ENCODE results near the gene MYO5A.
"Not testable (repeated sequence)": the region's sequence is repeated elsewhere in the genome, so short reads cannot be mapped to it uniquely, and the experiment has no call there.

MYO5A gene

GRCh38 chr15:52514482-52514881, 14.2 kb downstream of the MYO5A start:
- TF ChIP-seq CTCF (conservative IDR thresholded peaks at IDR 0.05), result no peak
- H3K27ac ChIP-seq, result no peak overlapping the region

- not testable (repeated sequence) for H3K27ac ChIP-seq
Measured at GRCh38 chr15:52512869-52513268, 15.8 kb downstream of the MYO5A start.

- no peak for TF ChIP-seq CTCF (conservative IDR thresholded peaks at IDR 0.05)
- no peak overlapping the region for H3K27ac ChIP-seq
Measured at GRCh38 chr15:52511084-52511483, 17.6 kb downstream of the MYO5A start.

GRCh38 chr15:52509500-52510245, 19.0 kb downstream of the MYO5A start:
- no peak for TF ChIP-seq CTCF (conservative IDR thresholded peaks at IDR 0.05)
- H3K27ac ChIP-seq, result no peak overlapping the region

GRCh38 chr15:52506549-52506948, 22.1 kb downstream of the MYO5A start:
- no peak for TF ChIP-seq CTCF (conservative IDR thresholded peaks at IDR 0.05)
- no peak overlapping the region for H3K27ac ChIP-seq

GRCh38 chr15:52505151-52505550, 23.5 kb downstream of the MYO5A start:
- H3K27ac ChIP-seq, result no peak overlapping the region
- TF ChIP-seq CTCF (conservative IDR thresholded peaks at IDR 0.05), result no peak

GRCh38 chr15:52503788-52504496, 24.7 kb downstream of the MYO5A start:
- no peak overlapping the region for H3K27ac ChIP-seq
- TF ChIP-seq CTCF (conservative IDR thresholded peaks at IDR 0.05), result no peak

GRCh38 chr15:52502608-52503007, 26.1 kb downstream of the MYO5A start:
- TF ChIP-seq CTCF (conservative IDR thresholded peaks at IDR 0.05), result no peak
- no peak overlapping the region for H3K27ac ChIP-seq
